ENCODE results near the gene ZNF597.

GRCh38 chr16:3476409-3476808 lies 33.1 kb upstream of the ZNF597 start:
- TF ChIP-seq CTCF (conservative IDR thresholded peaks at IDR 0.05) (no peak), ZFX (IDR thresholded peaks at IDR 0.05) (no peak)
